ENCODE data around the gene DNAH10. TPM values are rescaled to one million over a fixed set of nuclear protein-coding genes. Genes with fewer than 3 reads are reported as not detected.

Gene DNAH10
- total RNA-seq, 1 donor from 2014 or later: 1.0 TPM

DNA sequence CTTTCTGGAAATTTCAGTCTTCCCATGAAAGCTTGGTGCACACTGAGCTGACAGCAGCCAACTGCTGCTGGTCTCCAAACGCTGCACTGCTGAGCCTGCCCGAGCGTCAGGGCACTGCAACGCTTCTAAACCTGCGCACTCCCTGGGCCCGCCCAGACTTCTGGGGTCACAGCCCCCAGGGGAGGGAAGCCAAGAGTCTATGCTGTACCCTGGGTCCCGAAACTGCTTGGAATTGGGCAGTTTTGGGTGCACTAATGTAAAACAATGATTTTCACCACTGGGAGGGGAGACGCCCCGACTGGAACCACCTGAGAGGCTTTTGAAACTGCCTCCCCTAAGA is 178.5 kb downstream of the DNAH10 start:
- peak overlapping the region; percentile 45 for H3K27ac Mint-ChIP-seq
- DNase-seq (ENCODE audit: low spot score, unreplicated experiment): no peak
- no peak overlapping the region for H3K4me3 Mint-ChIP-seq (ENCODE audit: low read depth)
- no peaks in the 10 kb centered on the region for H3K4me1 Mint-ChIP-seq (ENCODE audit: low read depth)
- H3K27me3 Mint-ChIP-seq: no peaks in the 10 kb centered on the region
- H3K36me3 Mint-ChIP-seq (ENCODE audit: insufficient read depth): peaks cover 38% of the 10 kb centered on the region
- no peaks in the 10 kb centered on the region for H3K9me3 Mint-ChIP-seq (ENCODE audit: low read depth)
- TF ChIP-seq CTCF (IDR thresholded peaks at IDR 0.05; ENCODE audit: unreplicated experiment): no peak

- TF ChIP-seq CTCF (IDR thresholded peaks at IDR 0.05; ENCODE audit: unreplicated experiment): no peak
- Mint-ChIP-seq H3K4me1 (ENCODE audit: low read depth) (no peaks in the 10 kb centered on the region), H3K36me3 (ENCODE audit: insufficient read depth) (peaks cover 41% of the 10 kb centered on the region), H3K27me3 (no peaks in the 10 kb centered on the region), H3K4me3 (ENCODE audit: low read depth) (no peak overlapping the region), H3K9me3 (ENCODE audit: low read depth) (no peaks in the 10 kb centered on the region), H3K27ac (no peak overlapping the region)
- no peak for DNase-seq (ENCODE audit: low spot score, unreplicated experiment)
Observed at GRCh38 chr12:123941000-123941399, 178.9 kb downstream of the DNAH10 start.

GRCh38 chr12:123941624-123942237 is 179.6 kb downstream of the DNAH10 start:
- Mint-ChIP-seq H3K4me1 (ENCODE audit: low read depth) (no peaks in the 10 kb centered on the region), H3K9me3 (ENCODE audit: low read depth) (no peaks in the 10 kb centered on the region), H3K36me3 (ENCODE audit: insufficient read depth) (peaks cover 37% of the 10 kb centered on the region), H3K27ac (no peak overlapping the region), H3K27me3 (no peaks in the 10 kb centered on the region), H3K4me3 (ENCODE audit: low read depth) (no peak overlapping the region)
- no peak for DNase-seq (ENCODE audit: low spot score, unreplicated experiment)
- TF ChIP-seq CTCF (IDR thresholded peaks at IDR 0.05; ENCODE audit: unreplicated experiment): no peak

GRCh38 chr12:123942238-123942653 is 180.1 kb downstream of the DNAH10 start:
- Mint-ChIP-seq H3K4me1 (ENCODE audit: low read depth) (no peaks in the 10 kb centered on the region), H3K27me3 (no peaks in the 10 kb centered on the region), H3K9me3 (ENCODE audit: low read depth) (no peaks in the 10 kb centered on the region), H3K36me3 (ENCODE audit: insufficient read depth) (peaks cover 36% of the 10 kb centered on the region), H3K27ac (no peak overlapping the region), H3K4me3 (ENCODE audit: low read depth) (no peak overlapping the region)
- TF ChIP-seq CTCF (IDR thresholded peaks at IDR 0.05; ENCODE audit: unreplicated experiment): no peak
- DNase-seq (ENCODE audit: low spot score, unreplicated experiment): no peak

DNA sequence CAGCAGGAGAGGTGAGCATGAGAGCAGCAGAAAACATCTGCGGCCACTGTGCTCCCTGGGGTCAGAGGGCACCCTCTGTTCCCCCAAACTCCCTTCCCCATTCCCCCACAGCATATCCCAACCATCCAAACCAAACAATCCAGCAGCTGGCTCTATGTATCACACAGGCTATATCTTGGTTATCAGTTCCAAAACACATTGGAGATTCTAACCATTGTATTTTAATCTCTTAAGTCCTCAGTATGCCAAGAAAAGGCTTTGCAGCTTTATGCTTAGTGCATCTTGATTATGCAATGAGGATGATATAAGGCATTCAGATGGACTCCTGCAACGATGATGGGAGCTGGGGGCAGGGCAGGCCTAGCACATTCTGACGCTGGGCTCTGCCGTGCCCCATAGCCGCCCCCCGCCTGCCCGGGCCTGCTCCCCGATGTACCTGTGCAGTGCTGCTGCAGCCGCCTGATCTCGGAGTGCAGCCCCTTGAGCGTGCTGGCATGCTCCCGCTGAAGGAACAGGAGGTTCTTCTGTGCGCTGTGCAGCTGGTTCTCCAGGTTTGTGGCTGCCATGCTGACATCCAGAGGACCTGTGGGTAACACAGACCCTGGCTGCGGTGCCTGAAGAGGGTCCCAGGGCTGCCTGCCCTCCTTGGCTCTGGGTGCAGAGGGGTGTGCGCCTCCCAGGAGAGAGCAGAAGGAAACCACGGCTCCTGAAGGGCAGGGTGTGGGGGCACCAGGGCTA is 181.0 kb downstream of the DNAH10 start:
- H3K27ac Mint-ChIP-seq: no peak overlapping the region
- no peaks in the 10 kb centered on the region for H3K27me3 Mint-ChIP-seq
- H3K9me3 Mint-ChIP-seq (ENCODE audit: low read depth): peaks cover 3% of the 10 kb centered on the region
- peaks cover 1% of the 10 kb centered on the region for H3K4me1 Mint-ChIP-seq (ENCODE audit: low read depth)
- no peak for DNase-seq (ENCODE audit: low spot score, unreplicated experiment)
- H3K36me3 Mint-ChIP-seq (ENCODE audit: insufficient read depth): peaks cover 39% of the 10 kb centered on the region
- no peak overlapping the region for H3K4me3 Mint-ChIP-seq (ENCODE audit: low read depth)
- no peak for TF ChIP-seq CTCF (IDR thresholded peaks at IDR 0.05; ENCODE audit: unreplicated experiment)

Measured in progenitor cell of endocrine pancreas (in vitro differentiated cells).